GM18526 (cell line): ENCODE results near the gene FAM236D.
"Not testable (repeated sequence)": the region's sequence is repeated elsewhere in the genome, so short reads cannot be mapped to it uniquely, and the experiment has no call there.

Experiments used
- POLR2A ChIP-seq: IDR thresholded peaks from 3 replicates; pipeline ENCODE4 v1.6.1; 2011; ENCODE audit not compliant: insufficient read length; ENCODE audit errors: extremely low read depth

The FAM236D gene

GRCh38 chrX:72808110-72808509 lies at the start of gene FAM236D:
FAM236D (minus strand) TSS chrX:72808210; CDS start chrX:72808110, 100 bp downstream.
- TF ChIP-seq POLR2A, result not testable (repeated sequence)

- TF ChIP-seq POLR2A, result not testable (repeated sequence)
These were observed 25.4 kb downstream of the FAM236D start, which contains the start of gene FAM236B for GRCh38 chrX:72782560-72782959. FAM236B (minus strand) TSS chrX:72782660; CDS start chrX:72782560, 100 bp downstream.

GRCh38 chrX:72776653-72777466 lies 31.1 kb downstream of the FAM236D start, which contains the start of gene DMRTC1B:
DMRTC1B (plus strand) TSS chrX:72776890; CDS start chrX:72845136, 68,246 bp downstream.
- not testable (repeated sequence) for TF ChIP-seq POLR2A
